ENCODE data around the gene PDGFC.
"Not testable (repeated sequence)": the region's sequence is repeated elsewhere in the genome, so short reads cannot be mapped to it uniquely, and the experiment has no call there.

PDGFC gene

DNA sequence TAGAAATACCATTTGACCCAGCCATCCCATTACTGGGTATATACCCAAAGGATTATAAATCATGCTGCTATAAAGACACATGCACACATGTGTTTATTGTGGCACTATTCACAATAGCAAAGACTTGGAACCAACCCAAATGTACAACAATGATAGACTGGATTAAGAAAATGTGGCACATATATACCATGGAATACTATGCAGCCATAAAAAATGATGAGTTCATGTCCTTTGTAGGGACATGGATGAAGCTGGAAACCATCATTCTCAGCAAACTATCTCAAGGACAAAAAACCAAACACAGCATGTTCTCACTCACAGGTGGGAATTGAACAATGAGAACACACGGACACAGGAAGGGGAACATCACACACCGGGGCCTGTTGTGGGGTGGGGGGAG lies 39.2 kb downstream of the PDGFC start:
- H3K9ac ChIP-seq (ENCODE audit: low read length); H3K27ac ChIP-seq (ENCODE audit: low read length): not testable (repeated sequence)

DNA sequence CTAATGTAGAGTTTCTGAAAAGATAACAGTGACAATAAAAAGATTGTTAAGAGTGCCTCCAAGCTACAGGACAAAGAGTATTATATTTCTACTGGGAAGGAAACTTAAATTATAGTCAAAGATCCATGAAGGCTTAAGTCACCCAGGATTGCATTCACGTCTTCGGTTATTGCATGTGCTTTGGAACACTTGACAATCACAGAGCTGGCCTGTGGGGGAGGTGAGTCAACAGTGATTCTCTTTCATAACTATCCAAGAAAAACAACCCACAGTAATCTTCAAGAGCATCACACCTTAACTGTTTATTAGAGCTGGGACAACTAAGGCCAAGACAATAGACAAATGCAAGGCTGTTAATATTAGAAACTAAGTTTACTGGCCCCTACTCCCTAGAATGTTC lies 40.3 kb downstream of the PDGFC start:
- Histone ChIP-seq H3K9me3 (ENCODE audit: control insufficient read depth, low read depth, low read length) (no peaks in the 10 kb centered on the region), H3K27me3 (ENCODE audit: control insufficient read depth, insufficient read depth, low read length) (no peaks in the 10 kb centered on the region), H3K36me3 (ENCODE audit: control insufficient read depth, low read depth, low read length) (no peaks in the 10 kb centered on the region), H3K4me1 (ENCODE audit: control insufficient read depth, low read depth, low read length) (no peaks in the 10 kb centered on the region), H3K27ac (ENCODE audit: low read length) (no peak overlapping the region), H3K4me3 (ENCODE audit: low read length) (no peak overlapping the region), H3K9ac (ENCODE audit: low read length) (no peak overlapping the region)

More for the DNA sequence above, 39.2 kb downstream of the PDGFC start:
- H3K27me3 ChIP-seq (ENCODE audit: control insufficient read depth, insufficient read depth, low read length); H3K9me3 ChIP-seq (ENCODE audit: control insufficient read depth, low read depth, low read length); H3K4me3 ChIP-seq (ENCODE audit: low read length); H3K4me1 ChIP-seq (ENCODE audit: control insufficient read depth, low read depth, low read length); H3K36me3 ChIP-seq (ENCODE audit: control insufficient read depth, low read depth, low read length): not testable (repeated sequence)

DNA sequence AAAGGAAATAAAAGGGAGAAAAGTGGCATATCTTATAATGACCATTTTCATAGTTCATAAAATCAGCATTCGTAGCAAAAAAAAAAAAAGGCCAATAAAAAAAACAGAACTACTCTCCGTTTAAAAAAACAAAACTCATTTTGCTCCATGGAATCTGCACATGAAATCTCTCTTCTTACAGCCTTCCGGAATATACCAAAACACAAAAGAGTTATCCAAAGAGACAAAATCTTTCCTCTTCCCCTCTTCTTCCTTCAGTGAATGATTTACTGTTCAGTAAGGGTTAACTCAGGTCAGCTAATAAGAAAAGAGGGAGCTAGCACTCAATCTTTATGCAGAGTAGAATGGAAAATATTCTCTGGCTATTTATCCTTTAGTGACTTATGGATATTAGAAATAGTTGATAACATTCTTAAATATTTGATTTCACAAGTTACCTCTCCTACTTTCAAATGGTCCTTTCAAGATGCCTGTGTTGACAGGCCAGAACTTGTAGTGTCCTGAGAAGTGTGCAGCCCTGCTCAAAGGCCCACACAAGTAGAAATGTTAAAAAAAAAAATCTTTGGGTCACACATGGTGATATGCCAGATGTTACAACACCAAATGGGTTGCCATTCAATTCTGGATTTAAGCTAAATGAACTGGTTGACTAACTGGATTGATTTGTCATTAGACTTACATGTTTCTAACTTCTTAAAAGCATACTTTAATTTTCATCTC lies 42.1 kb downstream of the PDGFC start:
- H3K9me3 ChIP-seq (ENCODE audit: control insufficient read depth, low read depth, low read length), result no peaks in the 10 kb centered on the region
- H3K27ac ChIP-seq (ENCODE audit: low read length), result no peak overlapping the region
- no peak overlapping the region for H3K9ac ChIP-seq (ENCODE audit: low read length)
- no peaks in the 10 kb centered on the region for H3K4me1 ChIP-seq (ENCODE audit: control insufficient read depth, low read depth, low read length)
- no peaks in the 10 kb centered on the region for H3K36me3 ChIP-seq (ENCODE audit: control insufficient read depth, low read depth, low read length)
- H3K27me3 ChIP-seq (ENCODE audit: control insufficient read depth, insufficient read depth, low read length), result no peaks in the 10 kb centered on the region
- no peak overlapping the region for H3K4me3 ChIP-seq (ENCODE audit: low read length)

DNA sequence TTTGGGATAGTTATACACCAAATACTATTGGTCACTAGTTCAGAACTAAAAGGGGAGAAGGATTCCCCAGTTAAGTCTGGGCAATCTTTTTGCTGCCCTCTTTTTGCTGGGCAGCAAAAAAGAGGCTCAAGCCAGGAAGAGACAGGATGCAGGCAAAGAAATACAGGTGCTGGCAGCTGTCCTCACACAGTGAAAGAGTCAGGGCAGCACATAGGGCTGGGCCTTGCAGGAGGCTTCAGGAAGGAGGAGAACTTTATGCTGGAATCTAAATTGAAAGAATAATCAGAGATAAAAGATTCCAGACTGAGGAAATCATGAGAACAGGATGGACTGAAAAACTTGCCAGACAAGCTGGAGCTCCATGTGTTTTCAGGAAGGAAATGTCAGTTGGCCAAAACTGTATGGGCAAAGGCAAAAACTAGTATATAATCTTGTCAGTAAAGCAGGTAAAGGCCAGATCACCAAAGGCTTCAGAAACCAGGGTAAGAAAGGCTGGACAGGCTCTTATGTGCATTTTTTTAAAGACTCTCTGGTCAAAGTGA lies 46.8 kb downstream of the PDGFC start:
- Histone ChIP-seq H3K4me1 (ENCODE audit: control insufficient read depth, low read depth, low read length) (no peaks in the 10 kb centered on the region), H3K4me3 (ENCODE audit: low read length) (no peak overlapping the region), H3K27me3 (ENCODE audit: control insufficient read depth, insufficient read depth, low read length) (no peaks in the 10 kb centered on the region), H3K36me3 (ENCODE audit: control insufficient read depth, low read depth, low read length) (no peaks in the 10 kb centered on the region), H3K9me3 (ENCODE audit: control insufficient read depth, low read depth, low read length) (no peaks in the 10 kb centered on the region), H3K9ac (ENCODE audit: low read length) (no peak overlapping the region), H3K27ac (ENCODE audit: low read length) (no peak overlapping the region)

DNA sequence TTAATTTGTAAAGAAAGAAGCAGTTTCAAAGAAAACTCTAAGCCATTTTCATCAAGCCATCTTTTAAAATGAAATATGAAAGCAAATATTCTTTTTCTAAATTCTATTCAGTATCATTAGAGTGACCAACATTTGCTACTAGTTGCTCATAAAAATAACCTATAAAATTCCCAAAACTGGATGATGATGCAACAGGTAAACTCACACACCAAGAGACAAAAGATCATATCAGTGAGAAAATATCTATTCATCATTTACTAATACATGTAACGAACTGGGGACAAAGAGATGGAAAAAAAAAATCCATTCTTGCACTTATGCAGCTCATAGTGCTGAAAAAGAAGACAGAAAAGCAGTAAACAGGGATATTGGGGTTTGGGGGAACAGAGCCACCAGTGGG lies 48.1 kb downstream of the PDGFC start:
- H3K27me3 ChIP-seq (ENCODE audit: control insufficient read depth, insufficient read depth, low read length), result no peaks in the 10 kb centered on the region

DNA sequence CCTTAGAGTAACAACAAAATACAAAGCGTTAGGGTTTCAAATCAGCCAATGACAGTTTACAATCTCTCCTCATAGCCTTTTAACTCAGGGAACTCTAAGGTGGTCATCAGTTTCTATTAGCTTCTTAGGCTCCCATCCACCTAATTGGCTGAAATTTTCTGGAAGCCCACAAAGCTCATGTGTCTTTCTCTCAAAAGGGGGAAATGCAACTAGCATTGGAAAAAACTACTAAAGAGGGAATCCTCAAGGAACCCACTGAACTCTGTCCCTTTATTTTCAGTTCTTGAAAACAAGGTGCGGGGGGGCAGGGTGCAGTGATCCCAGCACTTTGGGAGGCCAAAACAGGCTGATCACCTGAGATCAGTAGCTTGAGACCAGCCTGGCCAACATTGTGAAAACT lies 56.4 kb downstream of the PDGFC start:
- Histone ChIP-seq H3K9ac (ENCODE audit: low read length) (no peak overlapping the region), H3K27me3 (ENCODE audit: control insufficient read depth, insufficient read depth, low read length) (no peaks in the 10 kb centered on the region), H3K4me1 (ENCODE audit: control insufficient read depth, low read depth, low read length) (no peaks in the 10 kb centered on the region), H3K4me3 (ENCODE audit: low read length) (no peak overlapping the region), H3K9me3 (ENCODE audit: control insufficient read depth, low read depth, low read length) (no peaks in the 10 kb centered on the region), H3K36me3 (ENCODE audit: control insufficient read depth, low read depth, low read length) (no peaks in the 10 kb centered on the region), H3K27ac (ENCODE audit: low read length) (no peak overlapping the region)

More for the DNA sequence above, 48.1 kb downstream of the PDGFC start:
- Histone ChIP-seq H3K27ac (ENCODE audit: low read length) (no peak overlapping the region), H3K4me3 (ENCODE audit: low read length) (no peak overlapping the region), H3K4me1 (ENCODE audit: control insufficient read depth, low read depth, low read length) (no peaks in the 10 kb centered on the region), H3K9ac (ENCODE audit: low read length) (no peak overlapping the region), H3K36me3 (ENCODE audit: control insufficient read depth, low read depth, low read length) (no peaks in the 10 kb centered on the region), H3K9me3 (ENCODE audit: control insufficient read depth, low read depth, low read length) (no peaks in the 10 kb centered on the region)

DNA sequence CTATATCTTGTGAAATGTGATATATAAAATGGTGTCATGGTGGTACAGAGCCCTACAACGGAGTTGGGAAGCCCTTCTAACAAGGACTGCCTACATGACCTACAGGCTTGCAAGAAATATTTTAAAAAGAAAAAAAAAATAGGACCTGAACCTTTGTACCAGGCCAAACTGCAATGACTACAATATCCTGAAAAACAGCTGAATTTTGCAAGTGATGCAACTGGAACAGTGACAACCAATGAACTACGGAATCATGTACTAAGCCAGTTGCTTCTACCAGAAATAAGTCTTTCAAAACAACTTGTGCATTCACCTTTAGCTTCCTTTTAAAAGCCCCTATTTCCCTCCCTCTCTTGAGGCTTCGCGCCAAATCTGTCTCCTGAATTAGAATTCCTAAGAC lies 58.4 kb downstream of the PDGFC start:
- Histone ChIP-seq H3K4me1 (ENCODE audit: control insufficient read depth, low read depth, low read length) (no peaks in the 10 kb centered on the region), H3K9ac (ENCODE audit: low read length) (no peak overlapping the region), H3K4me3 (ENCODE audit: low read length) (no peak overlapping the region), H3K36me3 (ENCODE audit: control insufficient read depth, low read depth, low read length) (no peaks in the 10 kb centered on the region), H3K27me3 (ENCODE audit: control insufficient read depth, insufficient read depth, low read length) (no peaks in the 10 kb centered on the region), H3K9me3 (ENCODE audit: control insufficient read depth, low read depth, low read length) (no peaks in the 10 kb centered on the region), H3K27ac (ENCODE audit: low read length) (no peak overlapping the region)

DNA sequence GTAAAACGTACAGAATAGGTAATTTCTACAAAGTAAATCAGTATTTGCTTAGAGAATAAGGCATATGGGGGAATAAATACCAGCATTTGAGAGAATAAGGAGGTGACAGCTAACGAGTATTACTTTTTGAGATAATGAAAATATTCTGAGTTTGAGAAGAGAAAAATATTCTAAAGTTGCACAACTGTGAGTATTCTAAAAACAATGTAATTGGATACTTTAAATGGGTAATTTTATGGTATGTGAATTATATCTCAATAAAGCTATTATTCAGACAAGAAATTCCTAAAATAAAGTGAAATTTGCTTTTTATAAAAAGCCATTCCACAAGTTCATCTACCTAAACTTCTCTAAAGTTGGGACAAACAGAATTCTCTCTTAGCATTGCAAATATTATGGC lies 62.6 kb downstream of the PDGFC start:
- Histone ChIP-seq H3K27me3 (ENCODE audit: control insufficient read depth, insufficient read depth, low read length) (no peaks in the 10 kb centered on the region), H3K4me1 (ENCODE audit: control insufficient read depth, low read depth, low read length) (no peaks in the 10 kb centered on the region), H3K36me3 (ENCODE audit: control insufficient read depth, low read depth, low read length) (no peaks in the 10 kb centered on the region), H3K4me3 (ENCODE audit: low read length) (no peak overlapping the region), H3K9ac (ENCODE audit: low read length) (no peak overlapping the region), H3K27ac (ENCODE audit: low read length) (no peak overlapping the region), H3K9me3 (ENCODE audit: control insufficient read depth, low read depth, low read length) (no peaks in the 10 kb centered on the region)

DNA sequence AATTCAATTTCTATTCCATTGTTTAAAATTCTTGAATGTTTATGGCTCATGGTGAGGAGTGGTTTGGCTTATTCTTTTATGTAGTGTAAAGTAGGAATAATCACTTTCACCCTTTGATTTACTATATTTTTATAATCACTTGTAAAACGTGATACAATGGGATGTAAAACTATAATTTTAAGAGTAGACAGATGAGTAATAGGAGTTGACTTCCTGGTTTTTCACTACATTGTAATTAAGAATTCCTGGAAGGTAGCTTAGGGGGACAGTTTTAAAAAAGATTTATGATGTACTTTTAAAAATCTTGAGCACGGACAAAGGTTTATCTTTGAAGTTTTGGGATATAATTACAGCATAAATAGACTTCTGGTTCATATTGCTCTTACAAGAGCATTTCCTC lies 65.3 kb downstream of the PDGFC start:
- no peak overlapping the region for H3K4me3 ChIP-seq (ENCODE audit: low read length)
- H3K9me3 ChIP-seq (ENCODE audit: control insufficient read depth, low read depth, low read length), result no peaks in the 10 kb centered on the region
- no peak overlapping the region for H3K9ac ChIP-seq (ENCODE audit: low read length)
- no peaks in the 10 kb centered on the region for H3K27me3 ChIP-seq (ENCODE audit: control insufficient read depth, insufficient read depth, low read length)
- no peaks in the 10 kb centered on the region for H3K4me1 ChIP-seq (ENCODE audit: control insufficient read depth, low read depth, low read length)
- H3K27ac ChIP-seq (ENCODE audit: low read length), result no peak overlapping the region
- no peaks in the 10 kb centered on the region for H3K36me3 ChIP-seq (ENCODE audit: control insufficient read depth, low read depth, low read length)

DNA sequence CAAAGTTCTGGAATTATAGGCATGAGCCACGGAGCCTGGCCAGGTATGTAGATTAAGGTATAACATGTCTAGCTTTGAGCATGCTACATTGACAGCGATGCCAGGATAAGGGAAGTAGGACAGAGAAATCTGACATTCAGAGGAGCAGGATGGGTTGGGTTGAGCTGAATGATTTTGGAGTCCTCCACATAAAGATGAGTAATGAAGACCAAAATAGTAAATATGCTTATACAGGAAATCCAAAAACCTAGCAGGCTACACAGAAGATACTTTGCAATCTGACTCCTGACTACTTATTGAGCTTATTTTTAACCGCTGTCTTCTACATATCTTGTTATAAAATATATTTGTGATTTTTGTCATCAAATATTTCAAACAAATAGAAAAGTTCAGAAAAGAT lies 69.7 kb downstream of the PDGFC start:
- no peaks in the 10 kb centered on the region for H3K36me3 ChIP-seq (ENCODE audit: control insufficient read depth, low read depth, low read length)
- H3K9me3 ChIP-seq (ENCODE audit: control insufficient read depth, low read depth, low read length), result no peaks in the 10 kb centered on the region
- H3K27ac ChIP-seq (ENCODE audit: low read length), result no peak overlapping the region
- H3K4me1 ChIP-seq (ENCODE audit: control insufficient read depth, low read depth, low read length), result no peaks in the 10 kb centered on the region
- H3K4me3 ChIP-seq (ENCODE audit: low read length), result no peak overlapping the region
- H3K27me3 ChIP-seq (ENCODE audit: control insufficient read depth, insufficient read depth, low read length), result no peaks in the 10 kb centered on the region
- no peak overlapping the region for H3K9ac ChIP-seq (ENCODE audit: low read length)

DNA sequence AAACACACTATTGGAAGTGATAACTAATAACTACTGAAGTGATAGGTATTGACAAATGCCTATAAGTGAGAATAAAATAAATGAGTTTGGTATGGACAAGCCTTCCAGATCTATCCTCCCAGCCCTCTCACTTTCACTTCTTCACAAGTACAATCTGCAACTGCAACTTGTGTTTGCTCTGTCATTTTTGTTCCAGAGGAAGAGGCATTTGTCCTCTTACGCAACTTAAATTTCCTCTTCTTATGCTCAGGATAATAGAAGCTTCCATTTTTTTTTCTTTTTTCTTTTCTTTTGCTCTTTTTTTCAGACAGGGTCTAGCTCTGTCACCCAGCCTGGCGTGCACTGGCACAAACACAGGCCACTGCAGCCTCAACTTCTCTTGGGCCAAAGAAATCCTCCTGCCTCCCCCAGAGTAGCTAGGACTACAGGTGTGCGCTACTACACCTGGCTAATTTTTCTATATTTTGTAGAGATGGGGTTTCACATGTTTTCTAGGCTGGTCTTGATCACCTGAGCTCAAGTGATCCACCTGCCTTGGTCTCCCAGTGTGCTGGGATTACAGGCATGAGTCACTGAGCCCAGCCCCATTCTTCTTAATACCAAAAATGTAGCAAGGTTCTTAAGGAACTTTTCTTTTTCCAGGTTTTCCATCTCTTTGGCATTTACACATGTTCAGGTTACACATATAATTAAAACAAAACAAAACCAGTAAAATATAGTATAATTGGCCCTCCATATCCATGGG lies 73.1 kb downstream of the PDGFC start:
- Histone ChIP-seq H3K4me1 (ENCODE audit: control insufficient read depth, low read depth, low read length) (no peaks in the 10 kb centered on the region), H3K9me3 (ENCODE audit: control insufficient read depth, low read depth, low read length) (no peaks in the 10 kb centered on the region), H3K27me3 (ENCODE audit: control insufficient read depth, insufficient read depth, low read length) (no peaks in the 10 kb centered on the region), H3K4me3 (ENCODE audit: low read length) (no peak overlapping the region), H3K9ac (ENCODE audit: low read length) (no peak overlapping the region), H3K36me3 (ENCODE audit: control insufficient read depth, low read depth, low read length) (no peaks in the 10 kb centered on the region), H3K27ac (ENCODE audit: low read length) (no peak overlapping the region)

DNA sequence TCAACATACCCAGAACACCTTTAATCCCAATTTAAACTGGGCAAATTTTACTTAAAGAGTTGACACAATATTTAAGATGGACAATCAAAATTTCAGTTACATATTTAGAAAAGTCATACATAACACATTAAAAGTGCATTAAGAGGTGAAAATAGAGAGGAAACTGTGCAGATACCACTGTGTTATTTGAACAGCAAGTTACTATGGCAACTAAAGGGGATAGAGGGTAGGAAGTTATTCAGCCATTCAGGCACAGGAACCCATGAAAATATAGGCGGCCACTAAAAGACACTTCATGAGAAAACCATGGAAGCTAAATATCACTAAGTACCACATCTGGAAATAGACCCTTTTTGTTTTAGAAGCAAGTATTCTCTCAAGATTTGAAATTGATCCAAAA lies 75.1 kb downstream of the PDGFC start:
- H3K9ac ChIP-seq (ENCODE audit: low read length), result no peak overlapping the region
- H3K4me1 ChIP-seq (ENCODE audit: control insufficient read depth, low read depth, low read length), result no peaks in the 10 kb centered on the region
- H3K36me3 ChIP-seq (ENCODE audit: control insufficient read depth, low read depth, low read length), result no peaks in the 10 kb centered on the region
- no peak overlapping the region for H3K27ac ChIP-seq (ENCODE audit: low read length)
- H3K4me3 ChIP-seq (ENCODE audit: low read length), result no peak overlapping the region
- H3K9me3 ChIP-seq (ENCODE audit: control insufficient read depth, low read depth, low read length), result no peaks in the 10 kb centered on the region
- no peaks in the 10 kb centered on the region for H3K27me3 ChIP-seq (ENCODE audit: control insufficient read depth, insufficient read depth, low read length)
